Heart right ventricle (tissue), 16 donors: ENCODE results near the gene ZBTB7B. TPM values are rescaled to one million over a fixed set of nuclear protein-coding genes. Genes with fewer than 3 reads are reported as not detected.

Experiments
- ATAC-seq, 8 donors: fragments of 200-7000 bp; cut with Tn5 transposase; one replicate each; pipeline ENCODE4 v1.9.1; 2020; ENCODE audit warnings: mild to moderate bottlenecking in 8 of 8, moderate library complexity in 8 of 8, moderate number of reproducible peaks in 1 of 8
- DNase-seq, 2 donors: peaks; one replicate each; pipeline ENCODE4 v3.0.0-alpha.2; 2020
- H3K27ac ChIP-seq, 10 donors: fragments of 200-600 bp; sonication (generic) in 2 of 10; one replicate each; pipeline versions ENCODE4 v1.5.0 to v1.8.0; 2020 to 2022; ENCODE audit warnings: mild to moderate bottlenecking in 3 of 10
- H3K27me3 ChIP-seq, 7 donors: fragments of 200-600 bp; one replicate each; pipeline ENCODE4 v1.8.0; 2021 to 2022; ENCODE audit warnings: mild to moderate bottlenecking in 2 of 7
- H3K36me3 ChIP-seq, 9 donors: fragments of 200-600 bp; sonication (generic) in 1 of 9; one replicate each; pipeline versions ENCODE4 v1.5.0 to v1.8.0; 2020 to 2022; ENCODE audit warnings: mild to moderate bottlenecking in 2 of 9
- H3K4me1 ChIP-seq, 9 donors: fragments of 200-600 bp; sonication (generic) in 1 of 9; one replicate each; pipeline versions ENCODE4 v1.5.0 to v1.8.0; 2020 to 2022; ENCODE audit warnings: mild to moderate bottlenecking in 4 of 9
- H3K4me3 ChIP-seq, 10 donors: fragments of 200-600 bp; sonication (generic) in 2 of 10; one replicate each; pipeline versions ENCODE4 v1.5.0 to v1.8.0; 2020 to 2022; ENCODE audit warnings: mild to moderate bottlenecking in 7 of 10, moderate library complexity in 2 of 10
- H3K9me3 ChIP-seq, 11 donors: fragments of 200-600 bp in 10 of 11; sonication (generic) in 2 of 11; one replicate each; pipeline versions ENCODE4 v1.5.0 to v1.8.0; 2013 to 2022; ENCODE audit warnings: mild to moderate bottlenecking in 2 of 11, control low read depth in 1 of 11, moderate library complexity in 1 of 11
- WGBS, 2 donors: extraction: QIAGEN DNeasy Blood & Tissue Kit; methylation state at CpG; one replicate each; pipeline ENCODE4 v1.1.7; 2013; ENCODE audit warnings: inconsistent platforms in 1 of 2; 5-methylcytosine and 5-hydroxymethylcytosine counted together
- intact Hi-C, 10 donors: fragments of 100-400 bp; cut with DNase I; formaldehyde crosslinking; loops; one replicate each; pipeline versions ENCODE4 v1.11.1 to v1.14.2; 2022
- polyA plus RNA-seq, 2 donors: library from polyadenylated mRNA; stranded (reverse); fragments of 200-250 nt; gene quantifications; one replicate each; pipeline ENCODE4 v1.2.3, GENCODE V29; 2013
- total RNA-seq, 10 donors: library from RNA; stranded (reverse); fragmentation: NEBNext Ultra II Directional in 3 of 10; extraction: Animal tissue kit (Norgen Biotek cat#: 25700) in 3 of 10; gene quantifications; one replicate each; pipeline versions ENCODE4 v1.2.1 to v1.2.4, GENCODE V29; 2021 to 2023
- TF ChIP-seq, protein P1 (sequence below), 9 donors: fragments of 200-600 bp; sonication (generic) in 2 of 9; IDR thresholded peaks; one replicate each; pipeline versions ENCODE4 v1.5.0 to v1.8.0; 2021 to 2022; ENCODE audit warnings: antibody characterized with exemption in 9 of 9, mild to moderate bottlenecking in 5 of 9, moderate library complexity in 1 of 9
- donor health status: Arrhythmogenic right ventricular cardiomyopathy.
- donor health status: ischemic (EF 13 %, LVEDD 7.1; RV severe dilation, severe dysfunction).
- donor health status: healthy with polysubstance abuse.
- donor health status: DM: no; HTN: yes; CAD: no.
- donor health status: DM: no; HTN: no; CAD: no.
- donor health status: ischemic (EF 25% LVEDD 6.9; RV normal size, moderate dysfunction).
- donor health status: ischemic (EF 25% LVEDD 5.7; RV mildly dilated, moderate dysfunction).
- donor health status: healthy.
- donor health status: DM: yes; HTN: yes; CAD: no.
- donor health status: Ischemic cardiomyopathy.
- donor health status: ischemic (EF 35%, LVEDD 5.7; RV mildly dilated, moderate dysfunction).
- donor health status: nonischemic (EF 11% LVEDD 7.7; RV severe dilation, severe dysfunction).
- donor health status: DM: yes; HTN: yes; CAD: no.
- donor health status: PGD.
- donor health status: ischemic (EF 29% LVEDD 5.4; RV normal size, mild dysfunction).
- donor health status: nonischemic (EF 23%, LVEDD 6.1; RV moderate dilation, normal function).

ZBTB7B gene
- total and polyA plus RNA-seq, 12 donors: 25.7 to 54.7 (median 37.9) TPM

- Histone ChIP-seq H3K9me3 (no peaks in the 10 kb centered on the region), H3K27ac (no peak overlapping the region), H3K36me3 (no peaks in the 10 kb centered on the region), H3K27me3 (no peaks in the 10 kb centered on the region), H3K4me3 (no peak overlapping the region), H3K4me1 (no peaks in the 10 kb centered on the region)
- TF ChIP-seq, protein P1, sequence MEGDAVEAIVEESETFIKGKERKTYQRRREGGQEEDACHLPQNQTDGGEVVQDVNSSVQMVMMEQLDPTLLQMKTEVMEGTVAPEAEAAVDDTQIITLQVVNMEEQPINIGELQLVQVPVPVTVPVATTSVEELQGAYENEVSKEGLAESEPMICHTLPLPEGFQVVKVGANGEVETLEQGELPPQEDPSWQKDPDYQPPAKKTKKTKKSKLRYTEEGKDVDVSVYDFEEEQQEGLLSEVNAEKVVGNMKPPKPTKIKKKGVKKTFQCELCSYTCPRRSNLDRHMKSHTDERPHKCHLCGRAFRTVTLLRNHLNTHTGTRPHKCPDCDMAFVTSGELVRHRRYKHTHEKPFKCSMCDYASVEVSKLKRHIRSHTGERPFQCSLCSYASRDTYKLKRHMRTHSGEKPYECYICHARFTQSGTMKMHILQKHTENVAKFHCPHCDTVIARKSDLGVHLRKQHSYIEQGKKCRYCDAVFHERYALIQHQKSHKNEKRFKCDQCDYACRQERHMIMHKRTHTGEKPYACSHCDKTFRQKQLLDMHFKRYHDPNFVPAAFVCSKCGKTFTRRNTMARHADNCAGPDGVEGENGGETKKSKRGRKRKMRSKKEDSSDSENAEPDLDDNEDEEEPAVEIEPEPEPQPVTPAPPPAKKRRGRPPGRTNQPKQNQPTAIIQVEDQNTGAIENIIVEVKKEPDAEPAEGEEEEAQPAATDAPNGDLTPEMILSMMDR (IDR thresholded peaks at IDR 0.05): no peak
- intact Hi-C loops: no loop called here
- ATAC-seq (peak in 1 of 8 donors; percentile 25), DNase-seq (no peak)
- WGBS, 2 donors: 90 to 93% methylated on average over 15 of the region's 15 CpGs
These were observed 27.7 kb downstream of the ZBTB7B start for GRCh38 chr1:155030243-155030795.

GRCh38 chr1:155030899-155031298, 28.3 kb downstream of the ZBTB7B start:
- WGBS, 2 donors: 82 to 88% methylated on average over 11 of the region's 11 CpGs
- DNase-seq (no peak), ATAC-seq (no peak)
- Histone ChIP-seq H3K27me3 (no peaks in the 10 kb centered on the region), H3K9me3 (no peaks in the 10 kb centered on the region), H3K36me3 (no peaks in the 10 kb centered on the region), H3K27ac (no peak overlapping the region), H3K4me3 (no peak overlapping the region), H3K4me1 (peaks cover 0 to 2% (median 0%) of the 10 kb centered on the region in 9 donors)
- intact Hi-C loops: no loop called here
- TF ChIP-seq, protein P1 (IDR thresholded peaks at IDR 0.05): no peak

DNA sequence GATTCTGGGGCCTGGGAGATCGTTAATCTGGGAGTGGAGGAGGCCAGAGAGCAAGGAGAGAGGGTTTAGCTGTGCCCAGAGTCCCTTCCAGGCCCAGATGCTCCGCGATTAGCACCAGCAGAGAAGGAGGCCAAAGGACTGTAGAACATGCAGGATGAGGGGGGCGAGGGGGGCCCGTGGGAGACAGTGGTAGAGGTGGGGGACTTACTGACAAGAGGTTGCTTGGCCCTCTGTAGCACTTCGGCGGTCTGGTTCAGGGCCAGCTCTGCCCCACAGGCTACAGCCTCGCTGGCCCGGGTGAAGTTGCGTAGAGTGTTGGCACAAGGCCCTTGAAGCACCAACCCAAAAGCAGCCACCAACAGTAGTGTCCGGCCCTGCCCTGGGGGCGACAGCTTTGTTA, 30.3 kb downstream of the ZBTB7B start:
- TF ChIP-seq, protein P1 (IDR thresholded peaks at IDR 0.05): no peak
- 86 to 95% methylated on average over 12 of the region's 12 CpGs for WGBS, 2 donors
- Histone ChIP-seq H3K4me1 (peaks cover 0 to 14% (median 0%) of the 10 kb centered on the region in 9 donors), H3K36me3 (no peaks in the 10 kb centered on the region), H3K9me3 (no peaks in the 10 kb centered on the region), H3K27ac (no peak overlapping the region), H3K4me3 (no peak overlapping the region), H3K27me3 (no peaks in the 10 kb centered on the region)
- DNase-seq: no peak
- intact Hi-C loops: no loop called here
- ATAC-seq: no peak

DNA sequence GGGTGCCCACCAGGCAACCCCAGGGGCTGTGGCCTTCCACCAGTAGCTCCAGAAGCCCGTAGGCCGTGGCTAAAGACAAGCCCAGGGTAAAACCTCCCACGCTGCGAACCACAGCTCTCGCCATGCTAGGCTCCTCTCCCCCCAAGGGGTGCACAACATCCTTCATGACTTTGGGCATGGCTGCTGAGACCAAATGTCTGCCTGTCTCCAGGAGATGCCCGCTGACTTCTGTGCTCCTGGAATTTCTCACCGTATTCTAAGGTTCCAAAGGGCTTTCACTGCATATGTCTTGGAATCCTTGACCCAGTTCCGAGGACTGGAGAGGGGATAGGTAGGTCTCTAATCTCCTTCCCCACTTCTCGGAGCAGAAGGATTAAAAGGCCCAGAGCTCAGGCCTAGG, 30.9 kb downstream of the ZBTB7B start, which contains the start of the genes DCST1 and DCST2:
DCST1 (plus strand) TSS at position 301 of the 400 bp plus-strand sequence. CDS start 213 bp downstream, outside the sequence.
DCST2 (minus strand) TSS at position 258 of the 400 bp plus-strand sequence; CDS start at position 178, 80 bp downstream.
- DNase-seq: no peak
- Histone ChIP-seq H3K36me3 (no peaks in the 10 kb centered on the region), H3K4me1 (peaks cover 0 to 18% (median 0%) of the 10 kb centered on the region in 9 donors), H3K4me3 (no peak within 1 kb of the TSS), H3K27me3 (no peaks in the 10 kb centered on the region), H3K9me3 (no peaks in the 10 kb centered on the region), H3K27ac (no peak within 1 kb of the TSS)
- ATAC-seq: no peak
- TF ChIP-seq, protein P1 (IDR thresholded peaks at IDR 0.05): no peak
- intact Hi-C loops: no loop called here
- WGBS, 2 donors: 95% methylated on average over 9 of the region's 9 CpGs
